Prostate gland (tissue), 2 donors: ENCODE results near the gene CTSD.

Experiments used
- POLR2A ChIP-seq: fragments of 450-650 bp; IDR thresholded peaks from one replicate; pipeline ENCODE4 v1.6.1; 2016; ENCODE audit warnings: antibody characterized with exemption, mild to moderate bottlenecking
- TF ChIP-seq, protein P1 (sequence below), 4 experiments: fragments of 200-600 bp in 2 of 4; fragments of 450-650 bp in 2 of 4; sonication (generic) in 2 of 4; IDR thresholded peaks; 1 replicate in 3 of 4; 2 replicates in 1 of 4; pipeline ENCODE4 v1.5.1; 2016 to 2019; ENCODE audit warnings: antibody characterized with exemption in 4 of 4, mild to moderate bottlenecking in 2 of 4, moderate library complexity in 2 of 4

DNA sequence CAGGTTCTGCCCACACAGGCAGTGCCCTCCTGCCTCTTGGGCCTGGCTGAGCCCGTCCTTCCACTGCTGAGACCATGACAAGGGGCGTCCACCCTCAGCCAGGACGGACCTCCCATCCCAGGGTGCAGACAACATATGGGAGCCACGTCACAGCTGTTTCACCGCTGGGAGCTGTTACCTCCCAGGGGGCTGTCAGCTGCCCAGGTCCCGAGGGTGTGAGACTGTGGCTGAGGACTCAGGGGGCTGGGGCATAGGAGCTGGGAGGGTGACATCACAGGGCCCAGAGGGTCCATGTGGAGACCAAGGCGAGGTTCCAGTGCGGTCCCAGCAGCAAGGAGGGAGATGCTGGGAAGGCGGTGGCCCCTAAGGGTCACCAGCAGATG lies 17.9 kb upstream of the CTSD start:
- no peak for TF ChIP-seq POLR2A
- TF ChIP-seq, protein P1, sequence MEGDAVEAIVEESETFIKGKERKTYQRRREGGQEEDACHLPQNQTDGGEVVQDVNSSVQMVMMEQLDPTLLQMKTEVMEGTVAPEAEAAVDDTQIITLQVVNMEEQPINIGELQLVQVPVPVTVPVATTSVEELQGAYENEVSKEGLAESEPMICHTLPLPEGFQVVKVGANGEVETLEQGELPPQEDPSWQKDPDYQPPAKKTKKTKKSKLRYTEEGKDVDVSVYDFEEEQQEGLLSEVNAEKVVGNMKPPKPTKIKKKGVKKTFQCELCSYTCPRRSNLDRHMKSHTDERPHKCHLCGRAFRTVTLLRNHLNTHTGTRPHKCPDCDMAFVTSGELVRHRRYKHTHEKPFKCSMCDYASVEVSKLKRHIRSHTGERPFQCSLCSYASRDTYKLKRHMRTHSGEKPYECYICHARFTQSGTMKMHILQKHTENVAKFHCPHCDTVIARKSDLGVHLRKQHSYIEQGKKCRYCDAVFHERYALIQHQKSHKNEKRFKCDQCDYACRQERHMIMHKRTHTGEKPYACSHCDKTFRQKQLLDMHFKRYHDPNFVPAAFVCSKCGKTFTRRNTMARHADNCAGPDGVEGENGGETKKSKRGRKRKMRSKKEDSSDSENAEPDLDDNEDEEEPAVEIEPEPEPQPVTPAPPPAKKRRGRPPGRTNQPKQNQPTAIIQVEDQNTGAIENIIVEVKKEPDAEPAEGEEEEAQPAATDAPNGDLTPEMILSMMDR (IDR thresholded peaks at IDR 0.05) = no peak
